HUES64 (cell line): ENCODE data around the gene EIF2B4.

Source experiments
- H3K27ac ChIP-seq: 2 replicates; pipeline ENCODE4 v1.7.0; 2013; ENCODE audit warnings: low read depth, low read length, inconsistent platforms
- H3K27me3 ChIP-seq: 2 replicates; pipeline ENCODE4 v1.6.1; 2013; ENCODE audit warnings: mild to moderate bottlenecking, low read length; ENCODE audit not compliant: insufficient read depth
- H3K36me3 ChIP-seq: 2 replicates; pipeline ENCODE4 v1.6.1; 2013; ENCODE audit warnings: mild to moderate bottlenecking, low read length; ENCODE audit not compliant: insufficient read depth
- H3K4me1 ChIP-seq: 2 replicates; pipeline ENCODE4 v1.6.1; 2013; ENCODE audit warnings: mild to moderate bottlenecking, low read length, moderate library complexity; ENCODE audit not compliant: insufficient read depth
- H3K4me3 ChIP-seq: 2 replicates; pipeline ENCODE4 v1.5.1; 2013; ENCODE audit warnings: mild to moderate bottlenecking, low read length, moderate library complexity
- H3K9ac ChIP-seq: 2 replicates; pipeline ENCODE4 v1.6.1; 2013; ENCODE audit warnings: mild to moderate bottlenecking, low read depth, low read length
- H3K9me3 ChIP-seq: 2 replicates; pipeline ENCODE4 v1.6.1; 2013; ENCODE audit warnings: low read depth, low read length; ENCODE audit not compliant: insufficient read depth
- WGBS: fragments of 150-250, 120-280 bp; methylation state at CpG from one replicate; pipeline ENCODE4 v1.1.7; 2013; ENCODE audit warnings: missing lambda C conversion rate; 5-methylcytosine and 5-hydroxymethylcytosine counted together

Gene EIF2B4

DNA sequence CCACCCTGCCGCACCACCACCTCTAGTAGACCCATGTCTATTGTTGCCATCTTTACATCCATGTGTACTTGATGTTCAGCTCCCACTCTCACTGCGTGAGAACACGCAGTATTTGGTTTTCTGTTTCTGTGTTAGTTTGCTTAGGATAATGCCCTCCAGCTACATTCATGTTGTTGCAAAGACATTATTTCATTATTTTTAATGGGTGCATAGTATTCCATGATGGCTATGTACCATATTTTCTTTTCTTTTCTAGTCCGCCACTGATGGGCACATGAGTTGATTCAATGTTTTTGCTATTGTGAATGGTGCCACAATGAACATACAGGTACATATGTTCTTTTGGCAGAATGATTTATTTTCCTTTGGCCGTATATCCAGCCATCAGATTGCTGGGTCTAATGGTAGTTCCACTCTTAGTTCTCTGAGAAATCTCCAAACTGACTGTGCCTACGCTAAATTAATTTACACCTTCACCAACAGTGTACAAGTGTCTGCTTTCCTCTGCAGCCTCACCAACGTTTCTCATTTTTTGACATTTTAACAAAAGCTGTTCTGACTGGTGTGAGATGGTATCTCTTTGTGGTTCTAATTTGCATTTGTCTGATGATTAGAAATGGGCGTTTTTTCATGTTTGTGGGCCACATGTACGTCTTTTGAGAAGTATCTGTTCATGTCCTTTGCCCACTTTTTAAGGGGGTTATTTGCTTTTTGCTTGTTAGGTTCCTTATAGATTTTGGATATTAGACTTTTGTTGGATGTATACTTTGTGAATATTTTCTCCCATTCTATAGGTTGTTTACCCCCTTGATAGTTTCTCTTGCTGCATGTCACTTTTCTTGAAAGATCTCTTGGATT, 20.9 kb upstream of the EIF2B4 start:
- Histone ChIP-seq H3K27ac (no peak overlapping the region), H3K27me3 (no peaks in the 10 kb centered on the region), H3K4me3 (no peak overlapping the region), H3K4me1 (no peaks in the 10 kb centered on the region), H3K36me3 (peaks cover 25% of the 10 kb centered on the region), H3K9me3 (no peaks in the 10 kb centered on the region), H3K9ac (no peak overlapping the region)
- WGBS, result 96% methylated on average over 9 of the region's 9 CpGs

DNA sequence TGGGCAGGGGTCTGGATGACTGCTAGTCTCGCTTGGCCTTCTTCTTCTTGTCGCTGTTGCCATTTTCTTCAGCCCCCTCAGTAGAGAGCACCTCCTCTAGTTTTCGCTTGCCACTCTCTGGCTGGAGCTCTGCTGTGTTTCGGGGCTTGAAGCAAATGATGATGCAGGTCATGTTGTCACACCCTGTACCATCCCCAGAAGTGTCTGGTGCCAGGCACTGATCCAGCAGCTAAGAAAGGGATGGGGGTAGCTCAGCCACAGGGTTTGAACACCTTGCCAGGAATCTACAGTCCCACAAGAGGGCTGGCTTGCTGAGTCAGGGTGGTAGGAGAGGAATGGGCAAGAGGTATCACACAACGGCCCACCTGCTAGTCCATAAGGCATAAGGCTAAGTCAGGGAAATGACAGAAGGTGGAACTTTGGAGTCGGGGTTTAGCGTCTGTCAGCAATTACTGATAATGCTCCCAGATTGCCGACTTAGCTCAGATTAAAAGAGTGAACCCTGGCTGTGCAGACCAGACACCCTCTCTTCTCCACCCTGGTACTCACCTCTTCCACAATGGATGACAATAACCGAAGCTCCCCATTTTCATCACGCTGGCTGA, 11.5 kb upstream of the EIF2B4 start:
- Histone ChIP-seq H3K36me3 (peaks cover 79% of the 10 kb centered on the region), H3K27me3 (no peaks in the 10 kb centered on the region), H3K9ac (peak overlapping the region; percentile 90), H3K4me3 (no peak overlapping the region; the same call in 1 of the 2 replicates), H3K9me3 (no peaks in the 10 kb centered on the region), H3K27ac (peak overlapping the region; percentile 94; the same call in 1 of the 2 replicates), H3K4me1 (peaks cover 10% of the 10 kb centered on the region; the same call in 1 of the 2 replicates)
- WGBS, result 95% methylated on average over 10 of the region's 10 CpGs

DNA sequence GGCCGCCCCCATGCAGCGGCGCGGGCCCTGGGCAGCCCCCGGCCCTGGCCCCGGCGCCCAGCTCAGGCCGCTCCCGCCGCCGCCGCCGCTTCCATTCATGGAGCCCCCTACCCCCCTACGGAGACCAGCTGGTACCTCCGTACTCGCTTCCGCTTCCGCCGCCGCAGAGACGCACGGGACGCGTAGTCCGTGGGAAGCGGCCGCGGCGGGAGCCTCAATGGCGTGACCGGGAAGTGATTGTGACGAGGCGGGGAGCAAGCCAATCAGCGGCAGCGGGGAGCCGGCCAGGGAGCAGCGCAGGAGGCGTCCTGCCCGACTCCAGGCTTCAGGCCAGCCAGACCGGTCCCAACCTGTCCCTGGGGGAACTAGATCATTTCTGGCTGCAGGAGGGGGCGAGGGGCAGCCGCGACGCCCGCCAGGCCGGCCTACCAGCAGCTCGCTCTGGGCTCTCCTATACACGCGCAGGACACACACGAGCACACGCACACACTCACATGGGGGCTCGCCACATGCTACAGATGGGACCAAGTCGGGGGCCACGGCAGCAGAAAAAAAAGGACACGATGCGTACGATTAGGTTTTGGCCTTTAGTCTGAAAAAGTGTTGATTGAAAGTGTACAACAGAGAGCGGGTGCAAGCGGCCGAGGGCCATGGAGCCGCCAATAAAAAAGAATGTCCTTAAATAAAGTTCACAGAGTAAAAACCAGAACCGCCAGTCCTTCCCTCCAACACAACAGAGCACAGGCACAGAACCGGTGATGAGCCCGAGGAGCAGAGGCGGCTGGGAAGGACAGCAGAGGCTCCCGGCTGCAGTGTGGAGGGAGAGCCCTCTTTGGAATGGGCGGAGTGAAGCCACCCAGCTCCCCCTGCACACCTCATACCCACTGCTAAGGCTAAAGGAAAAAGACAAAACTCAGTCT, 10.7 kb upstream of the EIF2B4 start, which contains the start of gene ZNF513:
Gene ZNF513 (minus strand): TSS at position 109 of the 920 bp plus-strand sequence. CDS start 208 bp downstream, outside the sequence.
- Histone ChIP-seq H3K27me3 (no peaks in the 10 kb centered on the region), H3K36me3 (peaks cover 81% of the 10 kb centered on the region), H3K9me3 (no peaks in the 10 kb centered on the region), H3K9ac (peak within 1 kb of the TSS; percentile 90), H3K4me3 (peak within 1 kb of the TSS; percentile 90), H3K4me1 (peaks cover 10% of the 10 kb centered on the region; the same call in 1 of the 2 replicates), H3K27ac (peak within 1 kb of the TSS; percentile 94)
- WGBS, result 23% methylated on average over 66 of the region's 67 CpGs

DNA sequence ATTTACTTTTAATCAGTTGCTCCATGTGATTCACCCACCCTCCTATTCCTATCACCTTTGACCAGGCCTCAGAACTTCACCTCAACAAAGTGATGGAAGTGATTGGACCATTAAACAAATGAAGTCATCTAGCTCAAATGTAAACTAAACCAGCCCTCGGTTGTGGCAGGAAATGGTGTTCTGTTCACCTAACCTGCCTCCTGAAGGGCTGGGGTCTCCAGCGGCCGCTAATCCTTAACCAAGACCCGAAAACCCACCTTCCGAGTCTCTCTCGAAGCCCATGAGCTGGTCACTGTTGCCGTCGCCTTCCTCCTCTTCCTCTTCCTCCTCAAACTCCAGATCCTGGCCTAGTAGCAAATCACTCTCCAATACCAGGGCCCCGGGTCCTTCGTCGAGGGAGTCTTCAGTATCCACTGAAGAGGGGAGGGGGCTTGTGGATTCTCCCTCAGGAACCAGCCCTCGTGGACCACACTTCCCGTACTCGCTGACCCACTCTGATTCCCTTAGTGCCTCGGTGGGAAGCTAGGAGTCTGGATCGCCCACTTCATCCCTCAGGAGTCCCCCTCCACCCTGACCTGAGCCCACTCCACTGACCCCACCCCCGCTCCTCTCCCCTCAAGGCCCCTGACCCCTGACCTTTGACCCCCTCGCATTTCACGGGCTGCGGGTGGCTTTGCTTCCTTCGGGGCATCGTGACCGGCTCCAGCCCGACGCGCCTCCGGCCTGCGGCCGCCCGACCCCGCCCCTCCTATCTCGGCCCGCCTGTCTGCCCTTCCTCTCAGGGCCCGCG, 9.9 kb upstream of the EIF2B4 start:
- Histone ChIP-seq H3K36me3 (peaks cover 81% of the 10 kb centered on the region), H3K27ac (peak overlapping the region; percentile 94), H3K4me1 (peaks cover 10% of the 10 kb centered on the region; the same call in 1 of the 2 replicates), H3K4me3 (peak overlapping the region; percentile 90), H3K27me3 (no peaks in the 10 kb centered on the region), H3K9ac (peak overlapping the region; percentile 90), H3K9me3 (no peaks in the 10 kb centered on the region)
- 3% methylated on average over 35 of the region's 35 CpGs for WGBS

DNA sequence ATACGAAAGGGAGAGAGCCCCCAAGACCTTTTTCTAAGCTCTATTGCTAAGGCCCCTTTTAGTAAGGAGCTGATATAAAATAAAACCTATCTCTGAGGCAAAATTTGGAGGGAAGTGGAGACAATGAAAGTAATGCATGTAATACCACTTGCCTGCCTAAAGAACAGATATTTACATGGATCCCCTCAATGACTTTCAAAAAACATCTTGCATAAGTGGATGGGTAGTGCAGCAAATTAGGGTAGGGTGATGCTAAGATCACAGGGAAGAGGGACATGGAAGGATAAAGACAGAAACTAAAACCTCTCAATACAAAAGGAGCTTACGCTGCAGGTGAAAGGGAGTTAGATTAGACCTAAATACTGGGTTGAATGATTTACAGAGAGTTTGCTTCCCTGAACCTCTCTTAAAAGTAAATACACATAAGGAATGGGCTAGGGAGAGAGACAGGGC, 9.3 kb upstream of the EIF2B4 start:
- Histone ChIP-seq H3K9ac (peak overlapping the region; percentile 90), H3K27ac (peak overlapping the region; percentile 94), H3K9me3 (no peaks in the 10 kb centered on the region), H3K4me1 (peaks cover 10% of the 10 kb centered on the region; the same call in 1 of the 2 replicates), H3K4me3 (peak overlapping the region; percentile 90), H3K27me3 (no peaks in the 10 kb centered on the region), H3K36me3 (peaks cover 81% of the 10 kb centered on the region)
- WGBS, result 100% methylated on average over 1 of the region's 2 CpGs

DNA sequence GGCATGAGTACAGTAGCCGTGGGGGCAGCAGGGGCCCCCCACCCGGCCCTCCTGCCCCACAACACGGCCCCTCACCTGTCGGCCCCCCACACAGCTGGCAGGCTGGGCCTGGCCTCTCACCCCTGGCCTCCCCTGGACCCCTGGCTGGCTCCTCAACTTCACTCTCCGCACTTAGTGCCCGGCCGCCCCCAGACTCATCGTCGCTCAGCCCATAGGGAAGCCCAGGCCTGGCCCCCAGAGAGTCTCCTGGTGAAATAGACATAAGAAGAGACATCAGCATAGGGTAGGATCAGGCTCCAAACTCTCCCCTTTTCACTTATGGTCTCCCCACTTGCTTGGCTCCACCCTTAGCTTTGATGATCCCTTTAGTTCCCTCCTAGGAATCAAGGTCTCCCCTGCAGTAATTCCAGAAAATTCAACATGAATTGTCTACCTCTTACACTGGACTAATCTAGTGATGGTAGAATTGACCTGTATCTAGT, 8.7 kb upstream of the EIF2B4 start:
- H3K27me3 ChIP-seq, result no peaks in the 10 kb centered on the region
- no peak overlapping the region for H3K27ac ChIP-seq
- H3K9ac ChIP-seq, result peak overlapping the region; percentile 90; the same call in 1 of the 2 replicates
- 93% methylated on average over 9 of the region's 9 CpGs for WGBS
- no peaks in the 10 kb centered on the region for H3K9me3 ChIP-seq
- peak overlapping the region; percentile 90 for H3K4me3 ChIP-seq
- H3K36me3 ChIP-seq, result peaks cover 81% of the 10 kb centered on the region
- H3K4me1 ChIP-seq, result peaks cover 10% of the 10 kb centered on the region; the same call in 1 of the 2 replicates

DNA sequence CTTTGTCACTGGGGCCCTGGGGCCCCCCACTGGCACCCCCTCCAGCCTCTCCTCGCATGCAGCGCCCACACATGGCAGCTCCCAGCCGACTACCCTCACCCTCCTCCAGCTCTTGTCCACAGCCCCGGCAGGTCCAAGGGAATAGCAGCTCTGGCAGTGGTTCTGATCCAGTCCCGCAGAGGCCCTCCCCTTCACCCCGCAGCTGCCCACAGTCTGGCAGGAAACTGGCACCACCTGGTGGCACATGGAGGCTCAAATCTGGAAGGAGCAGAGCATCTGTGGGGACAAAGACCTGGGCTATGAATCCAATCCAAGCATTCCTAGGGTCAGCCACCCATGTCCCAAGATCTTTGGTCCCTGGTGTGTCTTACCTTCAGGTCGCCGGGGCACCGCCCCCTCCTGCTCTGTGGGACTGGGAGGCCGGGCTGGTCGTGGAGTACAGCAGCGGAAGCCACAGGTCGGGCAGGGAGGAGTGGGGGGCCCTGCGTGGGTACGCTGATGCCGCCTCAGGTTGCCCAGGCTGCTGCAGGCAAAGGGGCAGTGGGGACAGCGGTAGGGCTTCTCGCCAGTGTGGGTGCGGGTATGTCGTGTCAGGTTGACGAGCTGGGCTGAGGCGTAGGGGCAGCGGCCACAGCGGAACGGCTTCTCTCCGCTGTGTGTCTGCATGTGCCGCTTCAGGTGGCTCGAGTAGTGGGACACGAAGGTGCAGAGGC, 8.1 kb upstream of the EIF2B4 start:
- 0 out of 2 replicates have a peak overlapping the region, but pooled peaks have one; percentile 13 for H3K9ac ChIP-seq
- 0 out of 2 replicates have a peak overlapping the region, but pooled peaks have one; percentile 15 for H3K27ac ChIP-seq
- WGBS, result 94% methylated on average over 29 of the region's 29 CpGs
- no peak overlapping the region for H3K4me3 ChIP-seq
- H3K27me3 ChIP-seq, result no peaks in the 10 kb centered on the region
- H3K9me3 ChIP-seq, result no peaks in the 10 kb centered on the region
- H3K36me3 ChIP-seq, result peaks cover 80% of the 10 kb centered on the region
- H3K4me1 ChIP-seq, result peaks cover 10% of the 10 kb centered on the region; the same call in 1 of the 2 replicates

DNA sequence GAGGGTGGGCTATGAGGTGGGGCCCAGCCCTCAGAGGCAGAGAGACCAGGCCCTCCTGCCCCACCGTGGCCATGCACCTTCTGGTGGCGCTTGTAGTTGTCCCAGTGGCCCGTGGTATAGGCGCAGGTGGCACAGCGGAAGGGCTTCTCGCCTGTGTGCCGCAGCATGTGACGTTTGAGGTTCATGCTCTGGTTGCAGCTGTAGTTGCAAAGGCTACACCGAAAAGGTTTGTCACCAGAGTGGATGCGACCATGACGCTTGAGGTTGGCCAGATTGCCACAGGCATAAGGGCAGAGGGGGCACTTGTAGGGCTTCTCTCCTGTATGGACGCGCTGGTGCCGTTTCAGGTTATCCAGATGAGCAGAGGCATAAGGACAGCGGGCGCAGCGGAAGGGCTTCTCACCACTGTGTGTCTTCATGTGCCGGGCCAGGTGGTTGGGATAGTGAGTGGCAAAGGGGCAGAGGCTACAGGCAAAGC, 7.5 kb upstream of the EIF2B4 start:
- Histone ChIP-seq H3K27ac (no peak overlapping the region), H3K36me3 (peaks cover 81% of the 10 kb centered on the region), H3K27me3 (no peaks in the 10 kb centered on the region), H3K9ac (no peak overlapping the region), H3K4me3 (no peak overlapping the region), H3K4me1 (peaks cover 13% of the 10 kb centered on the region; the same call in 1 of the 2 replicates), H3K9me3 (no peaks in the 10 kb centered on the region)
- 96% methylated on average over 18 of the region's 18 CpGs for WGBS

DNA sequence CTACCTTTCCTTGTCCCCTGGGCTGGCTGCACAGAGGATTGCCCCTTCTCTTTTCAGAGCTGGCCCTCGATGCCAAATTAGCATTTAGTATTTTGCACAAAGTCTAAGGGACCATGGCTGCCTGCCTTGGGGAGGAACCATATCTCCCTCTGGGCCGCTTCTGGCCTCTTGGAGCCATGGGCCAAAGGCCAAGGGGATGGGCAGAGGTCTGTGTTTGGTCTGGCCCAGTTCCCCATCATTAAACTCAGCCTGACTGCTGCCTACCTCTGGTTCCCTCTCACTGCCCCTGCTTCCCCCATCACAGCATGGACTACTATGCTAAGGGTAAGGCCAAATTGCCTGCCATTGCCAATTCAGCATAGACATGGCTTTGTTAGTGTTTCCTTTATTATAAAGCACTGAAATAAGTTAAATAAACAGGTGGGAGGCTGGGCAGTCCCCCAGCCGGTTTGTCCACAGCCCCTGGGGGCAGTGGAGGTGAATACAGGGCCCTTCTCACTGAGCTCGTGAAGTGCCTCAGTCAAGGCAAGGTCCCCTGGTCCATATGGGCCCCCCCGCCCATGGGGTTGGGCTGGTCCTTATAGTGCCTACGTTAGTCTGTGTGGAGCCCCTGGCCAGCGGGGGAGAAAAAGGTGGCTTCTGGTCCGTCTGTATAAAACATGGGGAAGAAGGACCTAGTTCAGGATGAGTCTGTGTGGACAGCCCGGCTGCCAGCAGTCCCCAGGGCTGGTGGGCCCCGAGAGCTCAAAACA, 6.9 kb upstream of the EIF2B4 start:
- Histone ChIP-seq H3K4me1 (peaks cover 14% of the 10 kb centered on the region; the same call in 1 of the 2 replicates), H3K9ac (no peak overlapping the region)
- WGBS, result 82% methylated on average over 10 of the region's 10 CpGs

More for the DNA sequence above, 6.9 kb upstream of the EIF2B4 start:
- Histone ChIP-seq H3K27me3 (no peaks in the 10 kb centered on the region), H3K4me3 (no peak overlapping the region), H3K36me3 (peaks cover 80% of the 10 kb centered on the region), H3K27ac (no peak overlapping the region), H3K9me3 (no peaks in the 10 kb centered on the region)
